WTC11 (cell line): ENCODE results near the gene B3GAT1. TPM values are rescaled to one million over a fixed set of nuclear protein-coding genes. Genes with fewer than 3 reads are reported as not detected.

Source experiments
- ATAC-seq: fragments of 200-7000 bp; cut with Tn5 transposase; 2 replicates; pipeline ENCODE4 v1.10.0; 2021; ENCODE audit warnings: mild to moderate bottlenecking, moderate library complexity
- CTCF ChIA-PET: fragments of 300-600 bp; sonication (Branson Sonifier 250); formaldehyde crosslinking; loops from one replicate; lab custom pipeline; 2021; ENCODE audit warnings: antibody characterized with exemption; lab: Charles Lee
- POLR2A ChIA-PET: fragments of 350-600 bp; sonication (Branson Sonifier 250); formaldehyde crosslinking; loops from one replicate; lab custom pipeline; 2021; ENCODE audit warnings: antibody characterized with exemption; lab: Charles Lee
- DNase-seq: peaks from one replicate; pipeline ENCODE4 v3.0.0; 2021; ENCODE audit warnings: low spot score
- H3K27ac Mint-ChIP-seq: 2 replicates; pipeline ENCODE4 v1.8.0; 2021; ENCODE audit warnings: mixed read lengths
- H3K27me3 Mint-ChIP-seq: 2 replicates; pipeline ENCODE4 v1.8.0; 2021; ENCODE audit warnings: low read depth, mild to moderate bottlenecking, moderate library complexity, mixed read lengths
- H3K36me3 Mint-ChIP-seq: 2 replicates; pipeline ENCODE4 v1.8.0; 2021; ENCODE audit warnings: mixed read lengths
- H3K4me1 Mint-ChIP-seq: 2 replicates; pipeline ENCODE4 v1.8.0; 2022; ENCODE audit warnings: mixed read lengths
- H3K4me3 Mint-ChIP-seq: 2 replicates; pipeline ENCODE4 v1.8.0; 2021; ENCODE audit warnings: mild to moderate bottlenecking, moderate library complexity, mixed read lengths
- H3K9me3 Mint-ChIP-seq: 2 replicates; pipeline ENCODE4 v1.8.0; 2021; ENCODE audit warnings: mixed read lengths
- ATF1 ChIP-seq: sonication (generic); formaldehyde crosslinking; IDR thresholded peaks from 2 replicates; pipeline ENCODE4 v1.8.1; 2023; ENCODE audit warnings: mild to moderate bottlenecking, moderate library complexity, missing genetic modification reagents
- EMX1 ChIP-seq: fragments of 250-450 bp; sonication (Bioruptor Pico); IDR thresholded peaks from 2 replicates; pipeline ENCODE4 v1.8.0; 2021; ENCODE audit warnings: mild to moderate bottlenecking
- FOXJ3 ChIP-seq: sonication (generic); formaldehyde crosslinking; IDR thresholded peaks from 2 replicates; pipeline ENCODE4 v1.9.0; 2021; ENCODE audit warnings: missing genetic modification reagents, mild to moderate bottlenecking, borderline replicate concordance
- GABPB1 ChIP-seq: sonication (generic); formaldehyde crosslinking; IDR thresholded peaks from 2 replicates; pipeline ENCODE4 v1.8.1; 2023; ENCODE audit warnings: mild to moderate bottlenecking, missing genetic modification reagents
- HMGA2 ChIP-seq: fragments of 250-450 bp; sonication (Bioruptor Pico); IDR thresholded peaks from 2 replicates; pipeline ENCODE4 v1.4.0; 2021; ENCODE audit warnings: mild to moderate bottlenecking, moderate library complexity
- KAT7 ChIP-seq: sonication (generic); formaldehyde crosslinking; IDR thresholded peaks from 2 replicates; pipeline ENCODE4 v1.8.1; 2023; ENCODE audit warnings: missing genetic modification reagents, mild to moderate bottlenecking, borderline replicate concordance
- NR1H2 ChIP-seq: sonication (generic); formaldehyde crosslinking; IDR thresholded peaks from 2 replicates; pipeline ENCODE4 v1.9.0; 2021; ENCODE audit warnings: mild to moderate bottlenecking, moderate library complexity, missing genetic modification reagents
- RELA ChIP-seq: sonication (generic); formaldehyde crosslinking; IDR thresholded peaks from 2 replicates; pipeline ENCODE4 v1.8.1; 2022; ENCODE audit warnings: missing genetic modification reagents, mild to moderate bottlenecking, borderline replicate concordance
- SOX15 ChIP-seq: fragments of 250-450 bp; sonication (Bioruptor Pico); IDR thresholded peaks from 2 replicates; pipeline ENCODE4 v1.9.0; 2021; ENCODE audit warnings: mild to moderate bottlenecking
- TP53 ChIP-seq: sonication (generic); formaldehyde crosslinking; IDR thresholded peaks from 2 replicates; pipeline ENCODE4 v1.8.1; 2023; ENCODE audit warnings: mild to moderate bottlenecking, missing genetic modification reagents
- ZNF232 ChIP-seq: sonication (generic); formaldehyde crosslinking; IDR thresholded peaks from 2 replicates; pipeline ENCODE4 v1.8.0; 2022; ENCODE audit warnings: mild to moderate bottlenecking, missing genetic modification reagents
- ZNF263 ChIP-seq: sonication (generic); formaldehyde crosslinking; IDR thresholded peaks from 2 replicates; pipeline ENCODE4 v1.8.1; 2022; ENCODE audit warnings: low read depth, mild to moderate bottlenecking, moderate library complexity, missing genetic modification reagents
- ZNF396 ChIP-seq: fragments of 250-450 bp; sonication (Bioruptor Pico); IDR thresholded peaks from 2 replicates; pipeline ENCODE4 v1.8.0; 2021; ENCODE audit warnings: mild to moderate bottlenecking, moderate library complexity, borderline replicate concordance
- total RNA-seq: library from RNA; stranded (reverse); gene quantifications from 3 replicates; pipeline ENCODE4 v1.2.3, GENCODE V29; 2021
- TF ChIP-seq, protein P1 (sequence below): sonication (generic); formaldehyde crosslinking; IDR thresholded peaks from 2 replicates; pipeline ENCODE4 v1.8.1; 2022; ENCODE audit warnings: mild to moderate bottlenecking, missing genetic modification reagents, moderate library complexity, borderline replicate concordance
- TF ChIP-seq, protein P2 (sequence below): sonication (generic); formaldehyde crosslinking; IDR thresholded peaks from 2 replicates; pipeline ENCODE4 v1.8.0; 2023; ENCODE audit warnings: missing genetic modification reagents, mild to moderate bottlenecking, borderline replicate concordance
- TF ChIP-seq, protein P3 (sequence below): fragments of 250-450 bp; sonication (Bioruptor Pico); IDR thresholded peaks from 2 replicates; pipeline ENCODE4 v1.9.0; 2021; ENCODE audit warnings: mild to moderate bottlenecking
- TF ChIP-seq, protein P4 (sequence below): sonication (generic); formaldehyde crosslinking; IDR thresholded peaks from 2 replicates; pipeline ENCODE4 v1.8.1; 2022; ENCODE audit warnings: missing genetic modification reagents, borderline replicate concordance
- TF ChIP-seq, protein P5 (sequence below): sonication (generic); formaldehyde crosslinking; IDR thresholded peaks from 2 replicates; pipeline ENCODE4 v1.8.0; 2022; ENCODE audit warnings: mild to moderate bottlenecking, missing genetic modification reagents
- TF ChIP-seq, protein P6 (sequence below): fragments of 250-450 bp; sonication (Bioruptor Pico); IDR thresholded peaks from 2 replicates; pipeline ENCODE4 v1.9.0; 2021; ENCODE audit warnings: mild to moderate bottlenecking, borderline replicate concordance
- TF ChIP-seq, protein P7 (sequence below): sonication (generic); formaldehyde crosslinking; IDR thresholded peaks from 2 replicates; pipeline ENCODE4 v1.8.0; 2023; ENCODE audit warnings: mild to moderate bottlenecking, missing genetic modification reagents

B3GAT1 gene
- total RNA-seq, 1 experiment from 2014 or later, result 30.0 TPM

DNA sequence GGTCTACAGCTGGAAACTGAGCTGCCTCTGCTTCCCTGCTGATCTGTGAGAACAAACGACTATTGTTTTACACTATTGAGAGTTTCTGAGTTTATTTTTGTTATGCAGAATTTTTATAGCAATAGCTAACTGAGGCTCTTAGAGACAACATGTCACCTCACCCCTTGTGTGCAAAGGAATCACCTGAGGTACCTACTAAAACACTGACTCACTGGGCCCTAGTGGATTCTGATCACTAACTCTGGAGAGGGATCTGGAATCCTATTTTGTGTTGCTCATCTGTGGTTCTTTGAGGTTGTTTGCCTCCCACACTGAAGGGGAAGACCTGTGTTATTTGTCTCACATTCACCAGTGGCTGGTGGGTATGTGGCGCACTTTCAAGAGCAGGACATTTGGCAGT lies 13.4 kb upstream of the B3GAT1 start (continued):
- TF ChIP-seq, protein P1, sequence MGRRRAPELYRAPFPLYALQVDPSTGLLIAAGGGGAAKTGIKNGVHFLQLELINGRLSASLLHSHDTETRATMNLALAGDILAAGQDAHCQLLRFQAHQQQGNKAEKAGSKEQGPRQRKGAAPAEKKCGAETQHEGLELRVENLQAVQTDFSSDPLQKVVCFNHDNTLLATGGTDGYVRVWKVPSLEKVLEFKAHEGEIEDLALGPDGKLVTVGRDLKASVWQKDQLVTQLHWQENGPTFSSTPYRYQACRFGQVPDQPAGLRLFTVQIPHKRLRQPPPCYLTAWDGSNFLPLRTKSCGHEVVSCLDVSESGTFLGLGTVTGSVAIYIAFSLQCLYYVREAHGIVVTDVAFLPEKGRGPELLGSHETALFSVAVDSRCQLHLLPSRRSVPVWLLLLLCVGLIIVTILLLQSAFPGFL (CRISPR knock-in tag), result no peak
- TF ChIP-seq, protein P2, sequence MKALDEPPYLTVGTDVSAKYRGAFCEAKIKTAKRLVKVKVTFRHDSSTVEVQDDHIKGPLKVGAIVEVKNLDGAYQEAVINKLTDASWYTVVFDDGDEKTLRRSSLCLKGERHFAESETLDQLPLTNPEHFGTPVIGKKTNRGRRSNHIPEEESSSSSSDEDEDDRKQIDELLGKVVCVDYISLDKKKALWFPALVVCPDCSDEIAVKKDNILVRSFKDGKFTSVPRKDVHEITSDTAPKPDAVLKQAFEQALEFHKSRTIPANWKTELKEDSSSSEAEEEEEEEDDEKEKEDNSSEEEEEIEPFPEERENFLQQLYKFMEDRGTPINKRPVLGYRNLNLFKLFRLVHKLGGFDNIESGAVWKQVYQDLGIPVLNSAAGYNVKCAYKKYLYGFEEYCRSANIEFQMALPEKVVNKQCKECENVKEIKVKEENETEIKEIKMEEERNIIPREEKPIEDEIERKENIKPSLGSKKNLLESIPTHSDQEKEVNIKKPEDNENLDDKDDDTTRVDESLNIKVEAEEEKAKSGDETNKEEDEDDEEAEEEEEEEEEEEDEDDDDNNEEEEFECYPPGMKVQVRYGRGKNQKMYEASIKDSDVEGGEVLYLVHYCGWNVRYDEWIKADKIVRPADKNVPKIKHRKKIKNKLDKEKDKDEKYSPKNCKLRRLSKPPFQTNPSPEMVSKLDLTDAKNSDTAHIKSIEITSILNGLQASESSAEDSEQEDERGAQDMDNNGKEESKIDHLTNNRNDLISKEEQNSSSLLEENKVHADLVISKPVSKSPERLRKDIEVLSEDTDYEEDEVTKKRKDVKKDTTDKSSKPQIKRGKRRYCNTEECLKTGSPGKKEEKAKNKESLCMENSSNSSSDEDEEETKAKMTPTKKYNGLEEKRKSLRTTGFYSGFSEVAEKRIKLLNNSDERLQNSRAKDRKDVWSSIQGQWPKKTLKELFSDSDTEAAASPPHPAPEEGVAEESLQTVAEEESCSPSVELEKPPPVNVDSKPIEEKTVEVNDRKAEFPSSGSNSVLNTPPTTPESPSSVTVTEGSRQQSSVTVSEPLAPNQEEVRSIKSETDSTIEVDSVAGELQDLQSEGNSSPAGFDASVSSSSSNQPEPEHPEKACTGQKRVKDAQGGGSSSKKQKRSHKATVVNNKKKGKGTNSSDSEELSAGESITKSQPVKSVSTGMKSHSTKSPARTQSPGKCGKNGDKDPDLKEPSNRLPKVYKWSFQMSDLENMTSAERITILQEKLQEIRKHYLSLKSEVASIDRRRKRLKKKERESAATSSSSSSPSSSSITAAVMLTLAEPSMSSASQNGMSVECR (CRISPR knock-in tag), result no peak
- TF ChIP-seq ZNF263 (CRISPR knock-in tag) (no peak), RELA (CRISPR knock-in tag) (no peak), SOX15 (CRISPR knock-in tag) (no peak), ATF1 (no peak), FOXJ3 (CRISPR knock-in tag) (no peak), GABPB1 (CRISPR knock-in tag) (no peak), ZNF396 (CRISPR knock-in tag) (no peak), ZNF232 (CRISPR knock-in tag) (no peak), EMX1 (no peak), NR1H2 (CRISPR knock-in tag) (no peak)
- TF ChIP-seq, protein P3, sequence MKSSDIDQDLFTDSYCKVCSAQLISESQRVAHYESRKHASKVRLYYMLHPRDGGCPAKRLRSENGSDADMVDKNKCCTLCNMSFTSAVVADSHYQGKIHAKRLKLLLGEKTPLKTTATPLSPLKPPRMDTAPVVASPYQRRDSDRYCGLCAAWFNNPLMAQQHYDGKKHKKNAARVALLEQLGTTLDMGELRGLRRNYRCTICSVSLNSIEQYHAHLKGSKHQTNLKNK (CRISPR knock-in tag), result no peak
- TF ChIP-seq, protein P4, sequence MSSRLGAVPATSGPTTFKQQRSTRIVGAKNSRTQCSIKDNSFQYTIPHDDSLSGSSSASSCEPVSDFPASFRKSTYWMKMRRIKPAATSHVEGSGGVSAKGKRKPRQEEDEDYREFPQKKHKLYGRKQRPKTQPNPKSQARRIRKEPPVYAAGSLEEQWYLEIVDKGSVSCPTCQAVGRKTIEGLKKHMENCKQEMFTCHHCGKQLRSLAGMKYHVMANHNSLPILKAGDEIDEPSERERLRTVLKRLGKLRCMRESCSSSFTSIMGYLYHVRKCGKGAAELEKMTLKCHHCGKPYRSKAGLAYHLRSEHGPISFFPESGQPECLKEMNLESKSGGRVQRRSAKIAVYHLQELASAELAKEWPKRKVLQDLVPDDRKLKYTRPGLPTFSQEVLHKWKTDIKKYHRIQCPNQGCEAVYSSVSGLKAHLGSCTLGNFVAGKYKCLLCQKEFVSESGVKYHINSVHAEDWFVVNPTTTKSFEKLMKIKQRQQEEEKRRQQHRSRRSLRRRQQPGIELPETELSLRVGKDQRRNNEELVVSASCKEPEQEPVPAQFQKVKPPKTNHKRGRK, result no peak
- TF ChIP-seq, protein P5, sequence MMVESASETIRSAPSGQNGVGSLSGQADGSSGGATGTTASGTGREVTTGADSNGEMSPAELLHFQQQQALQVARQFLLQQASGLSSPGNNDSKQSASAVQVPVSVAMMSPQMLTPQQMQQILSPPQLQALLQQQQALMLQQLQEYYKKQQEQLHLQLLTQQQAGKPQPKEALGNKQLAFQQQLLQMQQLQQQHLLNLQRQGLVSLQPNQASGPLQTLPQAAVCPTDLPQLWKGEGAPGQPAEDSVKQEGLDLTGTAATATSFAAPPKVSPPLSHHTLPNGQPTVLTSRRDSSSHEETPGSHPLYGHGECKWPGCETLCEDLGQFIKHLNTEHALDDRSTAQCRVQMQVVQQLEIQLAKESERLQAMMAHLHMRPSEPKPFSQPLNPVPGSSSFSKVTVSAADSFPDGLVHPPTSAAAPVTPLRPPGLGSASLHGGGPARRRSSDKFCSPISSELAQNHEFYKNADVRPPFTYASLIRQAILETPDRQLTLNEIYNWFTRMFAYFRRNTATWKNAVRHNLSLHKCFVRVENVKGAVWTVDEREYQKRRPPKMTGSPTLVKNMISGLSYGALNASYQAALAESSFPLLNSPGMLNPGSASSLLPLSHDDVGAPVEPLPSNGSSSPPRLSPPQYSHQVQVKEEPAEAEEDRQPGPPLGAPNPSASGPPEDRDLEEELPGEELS (CRISPR knock-in tag), result no peak

DNA sequence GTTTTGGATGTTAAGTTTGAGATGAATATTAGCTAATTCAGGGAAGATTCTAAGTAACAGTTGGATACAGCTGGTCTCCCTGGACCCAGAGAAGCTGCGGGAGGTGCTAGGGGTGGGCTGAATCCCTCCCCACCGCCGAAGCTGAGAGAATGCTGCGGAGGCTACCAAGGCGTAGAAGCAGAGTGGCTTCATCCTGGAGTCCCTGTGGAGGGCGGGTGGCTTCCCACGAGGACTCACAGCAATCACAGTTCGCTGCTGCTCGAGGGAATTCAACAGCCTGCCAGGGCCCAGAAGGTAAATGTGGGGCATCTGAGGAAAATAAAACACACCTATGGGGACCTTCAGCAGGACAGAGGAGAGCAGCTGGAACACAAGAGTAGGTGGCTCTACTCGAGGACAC lies 11.1 kb upstream of the B3GAT1 start:
- CTCF ChIA-PET, result no interaction called here
- POLR2A ChIA-PET, result no interaction called here
- no peak for ATAC-seq
- Mint-ChIP-seq H3K36me3 (no peaks in the 10 kb centered on the region), H3K27me3 (peaks cover 2% of the 10 kb centered on the region), H3K4me3 (no peak overlapping the region), H3K27ac (no peak overlapping the region), H3K9me3 (no peaks in the 10 kb centered on the region), H3K4me1 (peaks cover 14% of the 10 kb centered on the region)
- no peak for DNase-seq
- TF ChIP-seq, protein P6, sequence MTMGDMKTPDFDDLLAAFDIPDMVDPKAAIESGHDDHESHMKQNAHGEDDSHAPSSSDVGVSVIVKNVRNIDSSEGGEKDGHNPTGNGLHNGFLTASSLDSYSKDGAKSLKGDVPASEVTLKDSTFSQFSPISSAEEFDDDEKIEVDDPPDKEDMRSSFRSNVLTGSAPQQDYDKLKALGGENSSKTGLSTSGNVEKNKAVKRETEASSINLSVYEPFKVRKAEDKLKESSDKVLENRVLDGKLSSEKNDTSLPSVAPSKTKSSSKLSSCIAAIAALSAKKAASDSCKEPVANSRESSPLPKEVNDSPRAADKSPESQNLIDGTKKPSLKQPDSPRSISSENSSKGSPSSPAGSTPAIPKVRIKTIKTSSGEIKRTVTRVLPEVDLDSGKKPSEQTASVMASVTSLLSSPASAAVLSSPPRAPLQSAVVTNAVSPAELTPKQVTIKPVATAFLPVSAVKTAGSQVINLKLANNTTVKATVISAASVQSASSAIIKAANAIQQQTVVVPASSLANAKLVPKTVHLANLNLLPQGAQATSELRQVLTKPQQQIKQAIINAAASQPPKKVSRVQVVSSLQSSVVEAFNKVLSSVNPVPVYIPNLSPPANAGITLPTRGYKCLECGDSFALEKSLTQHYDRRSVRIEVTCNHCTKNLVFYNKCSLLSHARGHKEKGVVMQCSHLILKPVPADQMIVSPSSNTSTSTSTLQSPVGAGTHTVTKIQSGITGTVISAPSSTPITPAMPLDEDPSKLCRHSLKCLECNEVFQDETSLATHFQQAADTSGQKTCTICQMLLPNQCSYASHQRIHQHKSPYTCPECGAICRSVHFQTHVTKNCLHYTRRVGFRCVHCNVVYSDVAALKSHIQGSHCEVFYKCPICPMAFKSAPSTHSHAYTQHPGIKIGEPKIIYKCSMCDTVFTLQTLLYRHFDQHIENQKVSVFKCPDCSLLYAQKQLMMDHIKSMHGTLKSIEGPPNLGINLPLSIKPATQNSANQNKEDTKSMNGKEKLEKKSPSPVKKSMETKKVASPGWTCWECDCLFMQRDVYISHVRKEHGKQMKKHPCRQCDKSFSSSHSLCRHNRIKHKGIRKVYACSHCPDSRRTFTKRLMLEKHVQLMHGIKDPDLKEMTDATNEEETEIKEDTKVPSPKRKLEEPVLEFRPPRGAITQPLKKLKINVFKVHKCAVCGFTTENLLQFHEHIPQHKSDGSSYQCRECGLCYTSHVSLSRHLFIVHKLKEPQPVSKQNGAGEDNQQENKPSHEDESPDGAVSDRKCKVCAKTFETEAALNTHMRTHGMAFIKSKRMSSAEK (CRISPR knock-in tag), result no peak
- TF ChIP-seq TP53, result no peak
- no peak for TF ChIP-seq HMGA2 (CRISPR knock-in tag)
- TF ChIP-seq KAT7 (CRISPR knock-in tag), result no peak
- TF ChIP-seq, protein P7, sequence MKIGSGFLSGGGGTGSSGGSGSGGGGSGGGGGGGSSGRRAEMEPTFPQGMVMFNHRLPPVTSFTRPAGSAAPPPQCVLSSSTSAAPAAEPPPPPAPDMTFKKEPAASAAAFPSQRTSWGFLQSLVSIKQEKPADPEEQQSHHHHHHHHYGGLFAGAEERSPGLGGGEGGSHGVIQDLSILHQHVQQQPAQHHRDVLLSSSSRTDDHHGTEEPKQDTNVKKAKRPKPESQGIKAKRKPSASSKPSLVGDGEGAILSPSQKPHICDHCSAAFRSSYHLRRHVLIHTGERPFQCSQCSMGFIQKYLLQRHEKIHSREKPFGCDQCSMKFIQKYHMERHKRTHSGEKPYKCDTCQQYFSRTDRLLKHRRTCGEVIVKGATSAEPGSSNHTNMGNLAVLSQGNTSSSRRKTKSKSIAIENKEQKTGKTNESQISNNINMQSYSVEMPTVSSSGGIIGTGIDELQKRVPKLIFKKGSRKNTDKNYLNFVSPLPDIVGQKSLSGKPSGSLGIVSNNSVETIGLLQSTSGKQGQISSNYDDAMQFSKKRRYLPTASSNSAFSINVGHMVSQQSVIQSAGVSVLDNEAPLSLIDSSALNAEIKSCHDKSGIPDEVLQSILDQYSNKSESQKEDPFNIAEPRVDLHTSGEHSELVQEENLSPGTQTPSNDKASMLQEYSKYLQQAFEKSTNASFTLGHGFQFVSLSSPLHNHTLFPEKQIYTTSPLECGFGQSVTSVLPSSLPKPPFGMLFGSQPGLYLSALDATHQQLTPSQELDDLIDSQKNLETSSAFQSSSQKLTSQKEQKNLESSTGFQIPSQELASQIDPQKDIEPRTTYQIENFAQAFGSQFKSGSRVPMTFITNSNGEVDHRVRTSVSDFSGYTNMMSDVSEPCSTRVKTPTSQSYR (CRISPR knock-in tag), result no peak
